C4-2B (cell line): ENCODE results near the gene KRT6B.

Experiments
- ZFX ChIP-seq: fragments of 450-650 bp; IDR thresholded peaks from 2 replicates; pipeline ENCODE4 v1.6.1; 2017
- TF ChIP-seq, protein P1 (sequence below): fragments of 450-650 bp; conservative IDR thresholded peaks from 2 replicates; pipeline ENCODE4 v1.5.1; 2017; ENCODE audit warnings: mild to moderate bottlenecking

DNA sequence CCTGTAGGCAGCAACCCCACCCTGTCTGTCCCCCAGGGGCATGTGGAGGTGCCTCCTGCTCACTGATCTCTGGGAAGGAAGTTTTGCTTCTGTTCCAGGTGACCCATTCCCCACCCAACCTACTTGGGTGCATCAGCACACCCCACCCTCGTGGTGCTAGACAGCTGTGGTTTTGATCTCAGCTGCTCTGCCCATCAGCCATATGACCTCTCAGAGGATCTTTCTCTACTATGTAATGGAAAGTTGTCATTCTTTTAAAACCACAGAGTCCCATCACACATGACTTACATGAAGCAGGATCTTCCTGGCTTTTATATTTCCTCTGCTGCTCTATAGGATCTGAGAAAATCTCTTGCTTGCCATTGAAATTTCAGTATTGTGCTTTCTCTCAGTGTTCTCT lies 32.3 kb downstream of the KRT6B start:
- TF ChIP-seq, protein P1, sequence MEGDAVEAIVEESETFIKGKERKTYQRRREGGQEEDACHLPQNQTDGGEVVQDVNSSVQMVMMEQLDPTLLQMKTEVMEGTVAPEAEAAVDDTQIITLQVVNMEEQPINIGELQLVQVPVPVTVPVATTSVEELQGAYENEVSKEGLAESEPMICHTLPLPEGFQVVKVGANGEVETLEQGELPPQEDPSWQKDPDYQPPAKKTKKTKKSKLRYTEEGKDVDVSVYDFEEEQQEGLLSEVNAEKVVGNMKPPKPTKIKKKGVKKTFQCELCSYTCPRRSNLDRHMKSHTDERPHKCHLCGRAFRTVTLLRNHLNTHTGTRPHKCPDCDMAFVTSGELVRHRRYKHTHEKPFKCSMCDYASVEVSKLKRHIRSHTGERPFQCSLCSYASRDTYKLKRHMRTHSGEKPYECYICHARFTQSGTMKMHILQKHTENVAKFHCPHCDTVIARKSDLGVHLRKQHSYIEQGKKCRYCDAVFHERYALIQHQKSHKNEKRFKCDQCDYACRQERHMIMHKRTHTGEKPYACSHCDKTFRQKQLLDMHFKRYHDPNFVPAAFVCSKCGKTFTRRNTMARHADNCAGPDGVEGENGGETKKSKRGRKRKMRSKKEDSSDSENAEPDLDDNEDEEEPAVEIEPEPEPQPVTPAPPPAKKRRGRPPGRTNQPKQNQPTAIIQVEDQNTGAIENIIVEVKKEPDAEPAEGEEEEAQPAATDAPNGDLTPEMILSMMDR: no peak
- TF ChIP-seq ZFX: no peak
